Vagina (tissue), 2 donors: ENCODE data around the gene MAPK11. TPM values are rescaled to one million over a fixed set of nuclear protein-coding genes. Genes with fewer than 3 reads are reported as not detected.

Experiments used
- DNase-seq, 2 donors: peaks; one replicate each; pipeline ENCODE4 v3.0.0-alpha.2; 2017; ENCODE audit errors: extremely low spot score in 2 of 2
- H3K27ac ChIP-seq: fragments of 200-600 bp; sonication (generic); one replicate; pipeline ENCODE4 v1.5.1; 2019
- H3K27me3 ChIP-seq: fragments of 200-600 bp; sonication (generic); one replicate; pipeline ENCODE4 v1.5.1; 2019
- H3K36me3 ChIP-seq, 2 donors: fragments of 200-600 bp; sonication (generic); one replicate each; pipeline ENCODE4 v1.5.1; 2017 to 2019
- H3K4me1 ChIP-seq: fragments of 200-600 bp; sonication (generic); one replicate; pipeline ENCODE4 v1.5.1; 2019
- H3K4me3 ChIP-seq, 2 donors: fragments of 200-600 bp; sonication (generic); 1 replicate in 1 of 2; 2 replicates in 1 of 2; pipeline ENCODE4 v1.5.1; 2016 to 2019
- H3K9me3 ChIP-seq: fragments of 200-600 bp; sonication (generic); one replicate; pipeline ENCODE4 v1.5.1; 2019
- CTCF ChIP-seq, 3 experiments: fragments of 450-650 bp in 2 of 3; fragments of 200-600 bp in 1 of 3; sonication (generic) in 1 of 3; IDR thresholded peaks; one replicate each; pipeline ENCODE4 v1.5.1; 2017 to 2019; ENCODE audit warnings: antibody characterized with exemption in 3 of 3, mild to moderate bottlenecking in 2 of 3, moderate library complexity in 2 of 3
- POLR2A ChIP-seq, 2 donors: fragments of 450-650 bp; IDR thresholded peaks; one replicate each; pipeline ENCODE4 v1.6.1; 2017; ENCODE audit warnings: antibody characterized with exemption in 2 of 2, mild to moderate bottlenecking in 2 of 2, moderate library complexity in 2 of 2
- POLR2AphosphoS5 ChIP-seq, 2 donors: sonication (generic); formaldehyde crosslinking; IDR thresholded peaks; one replicate each; pipeline ENCODE4 v1.9.0; 2017; ENCODE audit warnings: antibody characterized with exemption in 2 of 2, mild to moderate bottlenecking in 2 of 2, low read depth in 1 of 2; ENCODE audit not compliant: insufficient read depth in 1 of 2
- intact Hi-C: fragments of 100-400 bp; cut with DNase I; formaldehyde crosslinking; loops from one replicate; pipeline ENCODE4 v1.15.1; 2023
- total RNA-seq: library from RNA; depleted of rRNA; stranded (reverse); fragments of >200 nt; gene quantifications from one replicate; pipeline ENCODE4 v1.2.3, GENCODE V29; 2016

Gene MAPK11
- total RNA-seq, 1 donor from 2014 or later, result 7.4 TPM

- intact Hi-C loops, result loop anchor here (10.0 kb wide), 1 partner anchor 262 kb away; the partner anchor contains the start of gene SCO2
- H3K27ac ChIP-seq, result no peak overlapping the region
- H3K4me1 ChIP-seq, result peaks cover 39% of the 10 kb centered on the region
- H3K27me3 ChIP-seq, result no peaks in the 10 kb centered on the region
- H3K9me3 ChIP-seq, result no peaks in the 10 kb centered on the region
- no peaks in the 10 kb centered on the region for H3K36me3 ChIP-seq
- no peak for DNase-seq
- no peak overlapping the region for H3K4me3 ChIP-seq
- TF ChIP-seq CTCF (IDR thresholded peaks at IDR 0.05) (no peak), POLR2A (IDR thresholded peaks at IDR 0.05) (no peak), POLR2AphosphoS5 (IDR thresholded peaks at IDR 0.05; ENCODE audit: insufficient read depth in 1 of 2, low read depth in 1 of 2) (no peak)
Measured at GRCh38 chr22:50262973-50263617, 7.1 kb downstream of the MAPK11 start.

DNA sequence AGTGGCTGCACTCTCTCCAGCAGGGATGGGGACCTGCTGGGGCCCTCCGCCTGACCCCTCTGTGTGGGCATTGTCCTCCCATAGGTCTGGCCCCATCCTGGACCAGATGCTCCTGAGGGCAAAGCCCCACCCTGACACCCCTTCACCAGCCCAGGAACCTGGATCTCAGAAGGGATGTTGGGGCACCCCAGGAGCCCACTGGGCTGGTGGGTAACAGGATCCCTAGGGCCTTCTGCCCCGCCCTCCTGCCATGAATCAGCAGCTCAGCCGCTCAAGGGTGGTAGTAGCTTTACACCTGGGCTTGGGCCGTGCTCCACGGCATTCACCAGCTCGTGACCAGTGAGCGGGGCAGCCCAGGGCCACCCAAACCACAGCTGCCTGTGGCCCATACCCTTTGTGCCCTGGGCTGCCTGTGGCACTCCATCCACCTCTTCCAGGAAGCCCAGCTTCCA, 7.7 kb downstream of the MAPK11 start:
- H3K4me1 ChIP-seq, result peaks cover 33% of the 10 kb centered on the region
- DNase-seq, result no peak

GRCh38 chr22:50261615-50262459, 8.3 kb downstream of the MAPK11 start, which contains the start of gene MAPK12:
Gene MAPK12, minus strand, starts transcription at chr22:50261683. Its CDS starts 174 bp downstream, at chr22:50261509.
- H3K4me3 ChIP-seq, result peak within 1 kb of the TSS; percentile 49 to 70
- intact Hi-C loops, result loop anchor here (10.0 kb wide), 1 partner anchor 263 kb away; the partner anchor contains the start of gene SCO2
- H3K4me1 ChIP-seq, result peaks cover 26% of the 10 kb centered on the region
- no peaks in the 10 kb centered on the region for H3K27me3 ChIP-seq
- H3K9me3 ChIP-seq, result no peaks in the 10 kb centered on the region
- peak within 1 kb of the TSS; percentile 44 for H3K27ac ChIP-seq
- H3K36me3 ChIP-seq, result no peaks in the 10 kb centered on the region
- no peak for DNase-seq
- TF ChIP-seq POLR2AphosphoS5 (IDR thresholded peaks at IDR 0.05; ENCODE audit: insufficient read depth in 1 of 2, low read depth in 1 of 2), result no peak
- TF ChIP-seq POLR2A (IDR thresholded peaks at IDR 0.05), result no peak
- TF ChIP-seq CTCF (IDR thresholded peaks at IDR 0.05), result no peak

More for the DNA sequence above, 7.7 kb downstream of the MAPK11 start:
- H3K9me3 ChIP-seq, result no peaks in the 10 kb centered on the region
- H3K27me3 ChIP-seq, result no peaks in the 10 kb centered on the region
- TF ChIP-seq CTCF (IDR thresholded peaks at IDR 0.05) (no peak), POLR2AphosphoS5 (IDR thresholded peaks at IDR 0.05; ENCODE audit: insufficient read depth in 1 of 2, low read depth in 1 of 2) (no peak), POLR2A (IDR thresholded peaks at IDR 0.05) (no peak)
- H3K27ac ChIP-seq, result no peak overlapping the region
- no peak overlapping the region for H3K4me3 ChIP-seq
- no peaks in the 10 kb centered on the region for H3K36me3 ChIP-seq
- intact Hi-C loops, result loop anchor here (10.0 kb wide), 1 partner anchor 262 kb away; the partner anchor contains the start of gene SCO2

DNA sequence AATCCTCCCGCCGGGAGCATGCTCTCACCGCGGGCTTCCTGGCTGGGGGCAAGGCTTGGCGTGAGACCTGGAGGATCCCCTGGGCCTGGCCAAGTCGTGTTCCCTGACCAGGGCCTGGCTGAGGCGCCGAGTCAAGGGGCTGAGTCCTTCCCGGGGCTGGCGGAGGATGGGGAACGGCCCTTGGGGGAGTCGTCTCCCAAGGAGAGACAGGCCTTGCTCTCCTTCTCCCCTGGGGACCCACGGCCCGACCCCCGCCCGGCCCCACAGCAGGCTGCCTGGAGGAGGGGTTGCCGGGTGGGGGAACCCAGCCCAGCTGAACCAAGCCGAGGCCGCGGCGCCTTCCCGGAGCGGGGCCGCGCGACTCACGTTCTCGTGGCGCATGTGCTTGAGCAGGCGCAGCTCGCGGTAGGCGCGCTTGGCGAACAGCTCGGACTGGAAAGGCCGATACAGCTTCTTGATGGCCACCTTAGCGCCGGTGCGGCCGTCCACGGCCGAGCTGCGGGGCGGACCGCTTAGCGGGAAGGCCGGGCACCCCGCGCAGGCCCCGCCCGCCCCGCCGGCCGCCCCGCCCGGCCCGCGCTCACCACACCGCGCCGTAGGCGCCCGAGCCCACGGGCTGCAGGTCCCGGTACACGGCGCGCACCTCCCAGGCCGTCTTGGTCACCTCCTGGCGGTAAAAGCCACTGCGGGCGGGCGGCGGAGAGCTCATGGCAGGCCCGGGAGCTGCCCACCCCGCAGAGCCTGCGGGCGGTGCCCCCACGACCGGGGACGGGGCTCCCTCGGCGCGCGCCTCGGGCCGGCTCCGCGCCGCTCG, 9.2 kb downstream of the MAPK11 start:
- Histone ChIP-seq H3K4me1 (peaks cover 23% of the 10 kb centered on the region), H3K27me3 (no peaks in the 10 kb centered on the region), H3K4me3 (peak overlapping the region; percentile 49 to 70), H3K9me3 (no peaks in the 10 kb centered on the region), H3K27ac (peak overlapping the region; percentile 44), H3K36me3 (no peaks in the 10 kb centered on the region)
- intact Hi-C loops, result loop anchor here (10.0 kb wide), 1 partner anchor 264 kb away; the partner anchor contains the start of gene SCO2
- DNase-seq, result no peak
- no peak for TF ChIP-seq POLR2A (IDR thresholded peaks at IDR 0.05)
- TF ChIP-seq CTCF (IDR thresholded peaks at IDR 0.05), result no peak
- peak in 1 of 2 donors; percentile 30 for TF ChIP-seq POLR2AphosphoS5 (IDR thresholded peaks at IDR 0.05; ENCODE audit: insufficient read depth in 1 of 2, low read depth in 1 of 2)
